D721Med (cell line): Measurements from ENCODE around the gene ARMH3.

Source experiments
- DNase-seq: peaks from one replicate; pipeline ENCODE4 v3.0.0; 2011; ENCODE audit warnings: low spot score; ENCODE audit not compliant: insufficient read length
- FAIRE-seq: peaks from 2 replicates; lab custom pipeline; 2011; peaks lifted over from hg19 to GRCh38; lab: Jason Lieb, UNC
- CTCF ChIP-seq: IDR thresholded peaks from 2 replicates; pipeline ENCODE4 v1.5.1; 2012; ENCODE audit warnings: mild to moderate bottlenecking, control low read depth; ENCODE audit not compliant: insufficient read depth; ENCODE audit errors: missing control alignments

Gene ARMH3

GRCh38 chr10:101839002-101839401 lies 217.0 kb downstream of the ARMH3 start:
- no peak for FAIRE-seq

GRCh38 chr10:101838416-101838970 lies 217.5 kb downstream of the ARMH3 start:
- TF ChIP-seq CTCF = no peak
- FAIRE-seq (no peak), DNase-seq (no peak)

More at GRCh38 chr10:101839002-101839401, 217.0 kb downstream of the ARMH3 start:
- DNase-seq = no peak
- TF ChIP-seq CTCF = no peak

- FAIRE-seq = no peak
- TF ChIP-seq CTCF = no peak
- no peak for DNase-seq
These were observed 218.2 kb downstream of the ARMH3 start for GRCh38 chr10:101837748-101838147.

GRCh38 chr10:101835362-101835761 lies 220.6 kb downstream of the ARMH3 start:
- FAIRE-seq = no peak
- no peak for TF ChIP-seq CTCF
- DNase-seq = no peak

GRCh38 chr10:101834341-101834740 lies 221.6 kb downstream of the ARMH3 start:
- TF ChIP-seq CTCF = no peak
- FAIRE-seq = no peak
- DNase-seq = no peak

GRCh38 chr10:101833466-101833865 lies 222.5 kb downstream of the ARMH3 start:
- DNase-seq = no peak
- FAIRE-seq = no peak
- TF ChIP-seq CTCF = no peak

GRCh38 chr10:101832325-101832771 lies 223.6 kb downstream of the ARMH3 start:
- FAIRE-seq (no peak), DNase-seq (no peak)
- no peak for TF ChIP-seq CTCF
